ENCODE results near the gene EZR.

- TF ChIP-seq CTCF (IDR thresholded peaks at IDR 0.05 in 2 of 3, conservative IDR thresholded peaks at IDR 0.05 in 1 of 3; ENCODE audit: borderline replicate concordance in 1 of 3, insufficient read depth in 1 of 3, low read depth in 2 of 3, low read length in 2 of 3): no peak
- TF ChIP-seq ELF1 (IDR thresholded peaks at IDR 0.05; ENCODE audit: borderline replicate concordance, low read depth): no peak
- no peak for TF ChIP-seq MAX (IDR thresholded peaks at IDR 0.05)
- TF ChIP-seq EZH2 (IDR thresholded peaks at IDR 0.05): no peak
- no peak for TF ChIP-seq ZNF274 (IDR thresholded peaks at IDR 0.05; ENCODE audit: low read depth, low read length)
- TF ChIP-seq POLR2AphosphoS5 (IDR thresholded peaks at IDR 0.05; ENCODE audit: low read depth, low read length): no peak
- no peak for TF ChIP-seq REST (IDR thresholded peaks at IDR 0.05; ENCODE audit: low read depth)
Observed at GRCh38 chr6:158865769-158866168, 46.6 kb upstream of the EZR start.

Measured in HCT116 (cell line).